GM23338 (cell line): ENCODE data around the gene LGALS8. TPM values are rescaled to one million over a fixed set of nuclear protein-coding genes. Genes with fewer than 3 reads are reported as not detected.

Experiments
- ATAC-seq: fragments of 200-7000 bp; cut with Tn5 transposase; 3 replicates; pipeline ENCODE4 v1.9.1; 2020
- DNase-seq: peaks from one replicate; pipeline ENCODE4 v3.0.0-alpha.2; 2015; ENCODE audit warnings: low spot score
- H2AFZ ChIP-seq: fragments of 200-600 bp; sonication (generic); 2 replicates; pipeline ENCODE4 v1.8.0; 2016; ENCODE audit warnings: antibody characterized with exemption, mild to moderate bottlenecking, moderate library complexity
- H3F3A ChIP-seq: fragments of 200-600 bp; sonication (generic); replicated peaks from 2 replicates; pipeline ENCODE4 v1.8.0; 2017; ENCODE audit warnings: antibody characterized with exemption, mixed run types, low read depth
- H3K27ac ChIP-seq: fragments of 200-600 bp; sonication (generic); 2 replicates; pipeline ENCODE4 v1.6.1; 2016; ENCODE audit warnings: low read depth
- H3K27me3 ChIP-seq: fragments of 200-600 bp; sonication (generic); 2 replicates; pipeline ENCODE4 v1.8.0; 2016; ENCODE audit warnings: mild to moderate bottlenecking, mixed run types, moderate library complexity; ENCODE audit not compliant: insufficient read depth
- H3K36me3 ChIP-seq: fragments of 200-600 bp; sonication (generic); 2 replicates; pipeline ENCODE4 v1.8.0; 2016; ENCODE audit warnings: mild to moderate bottlenecking; ENCODE audit not compliant: insufficient read depth
- H3K4me1 ChIP-seq: fragments of 200-600 bp; sonication (generic); 2 replicates; pipeline ENCODE4 v1.8.0; 2016; ENCODE audit warnings: mild to moderate bottlenecking, moderate library complexity; ENCODE audit not compliant: insufficient read depth
- H3K4me2 ChIP-seq: fragments of 200-600 bp; sonication (generic); 2 replicates; pipeline ENCODE4 v1.7.1; 2017; ENCODE audit warnings: mixed run types
- H3K4me3 ChIP-seq: fragments of 200-600 bp; sonication (generic); 2 replicates; pipeline ENCODE4 v1.6.1; 2016; ENCODE audit warnings: mixed run types
- H3K79me2 ChIP-seq: fragments of 200-600 bp; sonication (generic); replicated peaks from 2 replicates; pipeline ENCODE4 v1.8.0; 2017; ENCODE audit warnings: mild to moderate bottlenecking; ENCODE audit not compliant: insufficient read depth
- H3K9me2 ChIP-seq: fragments of 200-600 bp; sonication (generic); 2 replicates; pipeline ENCODE4 v1.8.0; 2017; ENCODE audit not compliant: insufficient read depth
- H4K20me1 ChIP-seq: fragments of 200-600 bp; sonication (generic); replicated peaks from 2 replicates; pipeline ENCODE4 v1.8.0; 2017; ENCODE audit warnings: mild to moderate bottlenecking; ENCODE audit not compliant: insufficient read depth
- H3K27ac Mint-ChIP-seq: 2 replicates; pipeline ENCODE4 v1.8.0; 2020; ENCODE audit warnings: inconsistent platforms, mild to moderate bottlenecking, moderate library complexity, mixed read lengths
- H3K27me3 Mint-ChIP-seq: 3 replicates; pipeline ENCODE4 v1.8.0; 2022; ENCODE audit warnings: low read depth, mild to moderate bottlenecking, moderate library complexity, mixed read lengths, inconsistent platforms; ENCODE audit not compliant: insufficient read depth, poor library complexity
- H3K36me3 Mint-ChIP-seq: 3 replicates; pipeline ENCODE4 v1.8.0; 2021; ENCODE audit warnings: low read depth, mild to moderate bottlenecking, inconsistent platforms, moderate library complexity, mixed read lengths
- H3K4me1 Mint-ChIP-seq: 3 replicates; pipeline ENCODE4 v1.8.0; 2020; ENCODE audit warnings: mild to moderate bottlenecking, inconsistent platforms, mixed read lengths
- H3K4me3 Mint-ChIP-seq: 3 replicates; pipeline ENCODE4 v1.8.0; 2021; ENCODE audit warnings: moderate library complexity, mild to moderate bottlenecking, inconsistent platforms, mixed read lengths
- H3K9me3 Mint-ChIP-seq: 3 replicates; pipeline ENCODE4 v1.8.0; 2020; ENCODE audit warnings: moderate library complexity, mild to moderate bottlenecking, inconsistent platforms, mixed read lengths
- CREB1 ChIP-seq: fragments of 250-450 bp; sonication (Bioruptor Pico); IDR thresholded peaks from 2 replicates; pipeline ENCODE4 v1.5.0; 2020; ENCODE audit warnings: low read depth, mild to moderate bottlenecking, moderate library complexity
- EZH2 ChIP-seq: fragments of 200-600 bp; sonication (generic); IDR thresholded peaks from one replicate; pipeline ENCODE4 v1.8.0; 2017; ENCODE audit warnings: antibody characterized with exemption, mild to moderate bottlenecking, low read depth; ENCODE audit not compliant: unreplicated experiment
- EZH2phosphoT487 ChIP-seq: fragments of 200-600 bp; sonication (generic); IDR thresholded peaks from one replicate; pipeline ENCODE4 v1.8.1; 2018; ENCODE audit warnings: antibody characterized with exemption; ENCODE audit not compliant: unreplicated experiment
- JUNB ChIP-seq: IDR thresholded peaks from one replicate; pipeline ENCODE4 v1.6.1; 2016; ENCODE audit warnings: antibody characterized with exemption; ENCODE audit not compliant: unreplicated experiment
- NANOG ChIP-seq: IDR thresholded peaks from 2 replicates; pipeline ENCODE4 v1.6.1; 2016; ENCODE audit warnings: antibody characterized with exemption, borderline replicate concordance
- POLR2AphosphoS5 ChIP-seq: IDR thresholded peaks from 2 replicates; pipeline ENCODE4 v1.6.1; 2016; ENCODE audit warnings: antibody characterized with exemption, low read depth
- STAT1 ChIP-seq: IDR thresholded peaks from one replicate; pipeline ENCODE4 v1.6.1; 2016; ENCODE audit warnings: antibody characterized with exemption; ENCODE audit not compliant: unreplicated experiment
- ZNF114 ChIP-seq: fragments of 250-450 bp; sonication (Bioruptor Pico); IDR thresholded peaks from 2 replicates; pipeline ENCODE4 v1.5.0; 2020; ENCODE audit warnings: mild to moderate bottlenecking, moderate library complexity
- ZNF331 ChIP-seq: fragments of 250-450 bp; sonication (Bioruptor Pico); IDR thresholded peaks from 2 replicates; pipeline ENCODE4 v1.5.0; 2020; ENCODE audit warnings: low read depth, mild to moderate bottlenecking, moderate library complexity
- polyA plus RNA-seq: library from polyadenylated mRNA; unstranded; fragments of >200 nt; fragmentation: Nextera tagmentation; extraction: Ambion mirVana; gene quantifications from 2 replicates; pipeline ENCODE4 v1.2.1, GENCODE V29; 2016
- total RNA-seq: library from RNA; depleted of rRNA; stranded (reverse); fragments of >200 nt; shearing (Covaris generic); gene quantifications from 2 replicates; pipeline ENCODE4 v1.2.3, GENCODE V29; 2014
- TF ChIP-seq, protein P1 (sequence below): fragments of 250-450 bp; sonication (Bioruptor Pico); IDR thresholded peaks from 2 replicates; pipeline ENCODE4 v1.5.0; 2020; ENCODE audit warnings: mild to moderate bottlenecking, moderate library complexity
- TF ChIP-seq, protein P2 (sequence below), 2 experiments: fragments of 200-600 bp in 1 of 2; sonication (generic) in 1 of 2; conservative IDR thresholded peaks; 2 replicates each; pipeline versions ENCODE4 v1.5.1 to v1.6.1; 2016 to 2017; ENCODE audit warnings: antibody characterized with exemption in 2 of 2, low read depth in 2 of 2, mild to moderate bottlenecking in 2 of 2, moderate library complexity in 1 of 2
- TF ChIP-seq, protein P3 (sequence below): IDR thresholded peaks from one replicate; pipeline ENCODE4 v1.6.1; 2018; ENCODE audit warnings: antibody characterized with exemption; ENCODE audit not compliant: unreplicated experiment
- TF ChIP-seq, protein P4 (sequence below): IDR thresholded peaks from 2 replicates; pipeline ENCODE4 v1.6.1; 2016; ENCODE audit warnings: antibody characterized with exemption

LGALS8 gene
- total and polyA plus RNA-seq, 2 experiments from 2014 or later = 10.1 to 11.5 TPM

DNA sequence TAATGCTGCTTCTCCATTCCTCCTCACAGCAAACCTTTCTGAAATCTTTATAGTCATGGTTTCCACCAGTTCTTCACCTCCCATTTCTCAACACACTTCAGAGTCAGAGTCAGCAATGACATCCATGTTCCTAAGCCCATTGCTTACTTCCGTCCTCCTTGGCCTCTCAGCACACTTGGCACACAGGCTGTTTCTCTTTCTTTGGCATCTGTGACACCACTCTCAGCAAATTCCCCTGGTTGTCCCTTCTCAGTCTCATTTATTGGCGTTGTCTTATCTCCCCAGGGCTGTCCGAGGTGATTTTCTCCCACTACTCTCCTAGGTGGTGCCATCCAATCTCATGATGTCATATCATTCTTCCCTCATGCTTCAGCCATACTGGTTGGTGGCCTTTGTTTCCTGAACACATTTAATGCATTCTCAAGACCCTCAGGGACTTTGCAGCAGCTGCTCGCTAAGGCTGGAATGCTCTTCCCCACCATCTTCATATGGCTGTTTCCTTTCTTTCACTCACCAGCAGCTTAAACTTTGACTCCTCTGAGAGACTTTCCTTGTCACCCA lies 3.3 kb upstream of the LGALS8 start:
- Mint-ChIP-seq H3K36me3 (no peaks in the 10 kb centered on the region), H3K27me3 (peaks cover 12% of the 10 kb centered on the region), H3K4me3 (no peak overlapping the region), H3K27ac (no peak overlapping the region), H3K9me3 (no peaks in the 10 kb centered on the region), H3K4me1 (peaks cover 15% of the 10 kb centered on the region)
- Histone ChIP-seq H4K20me1 (no peaks in the 10 kb centered on the region), H3K4me2 (no peak overlapping the region), H3K4me1 (peaks cover 18% of the 10 kb centered on the region), H3K27me3 (peaks cover 33% of the 10 kb centered on the region), H3K79me2 (no peaks in the 10 kb centered on the region), H3K4me3 (no peak overlapping the region), H3K36me3 (no peaks in the 10 kb centered on the region; the same call in 1 of the 2 replicates), H3K9me2 (no peaks in the 10 kb centered on the region), H3K27ac (no peak overlapping the region), H3F3A (no peaks in the 10 kb centered on the region), H2AFZ (no peak overlapping the region)
- no peak for ATAC-seq
- TF ChIP-seq, protein P1, sequence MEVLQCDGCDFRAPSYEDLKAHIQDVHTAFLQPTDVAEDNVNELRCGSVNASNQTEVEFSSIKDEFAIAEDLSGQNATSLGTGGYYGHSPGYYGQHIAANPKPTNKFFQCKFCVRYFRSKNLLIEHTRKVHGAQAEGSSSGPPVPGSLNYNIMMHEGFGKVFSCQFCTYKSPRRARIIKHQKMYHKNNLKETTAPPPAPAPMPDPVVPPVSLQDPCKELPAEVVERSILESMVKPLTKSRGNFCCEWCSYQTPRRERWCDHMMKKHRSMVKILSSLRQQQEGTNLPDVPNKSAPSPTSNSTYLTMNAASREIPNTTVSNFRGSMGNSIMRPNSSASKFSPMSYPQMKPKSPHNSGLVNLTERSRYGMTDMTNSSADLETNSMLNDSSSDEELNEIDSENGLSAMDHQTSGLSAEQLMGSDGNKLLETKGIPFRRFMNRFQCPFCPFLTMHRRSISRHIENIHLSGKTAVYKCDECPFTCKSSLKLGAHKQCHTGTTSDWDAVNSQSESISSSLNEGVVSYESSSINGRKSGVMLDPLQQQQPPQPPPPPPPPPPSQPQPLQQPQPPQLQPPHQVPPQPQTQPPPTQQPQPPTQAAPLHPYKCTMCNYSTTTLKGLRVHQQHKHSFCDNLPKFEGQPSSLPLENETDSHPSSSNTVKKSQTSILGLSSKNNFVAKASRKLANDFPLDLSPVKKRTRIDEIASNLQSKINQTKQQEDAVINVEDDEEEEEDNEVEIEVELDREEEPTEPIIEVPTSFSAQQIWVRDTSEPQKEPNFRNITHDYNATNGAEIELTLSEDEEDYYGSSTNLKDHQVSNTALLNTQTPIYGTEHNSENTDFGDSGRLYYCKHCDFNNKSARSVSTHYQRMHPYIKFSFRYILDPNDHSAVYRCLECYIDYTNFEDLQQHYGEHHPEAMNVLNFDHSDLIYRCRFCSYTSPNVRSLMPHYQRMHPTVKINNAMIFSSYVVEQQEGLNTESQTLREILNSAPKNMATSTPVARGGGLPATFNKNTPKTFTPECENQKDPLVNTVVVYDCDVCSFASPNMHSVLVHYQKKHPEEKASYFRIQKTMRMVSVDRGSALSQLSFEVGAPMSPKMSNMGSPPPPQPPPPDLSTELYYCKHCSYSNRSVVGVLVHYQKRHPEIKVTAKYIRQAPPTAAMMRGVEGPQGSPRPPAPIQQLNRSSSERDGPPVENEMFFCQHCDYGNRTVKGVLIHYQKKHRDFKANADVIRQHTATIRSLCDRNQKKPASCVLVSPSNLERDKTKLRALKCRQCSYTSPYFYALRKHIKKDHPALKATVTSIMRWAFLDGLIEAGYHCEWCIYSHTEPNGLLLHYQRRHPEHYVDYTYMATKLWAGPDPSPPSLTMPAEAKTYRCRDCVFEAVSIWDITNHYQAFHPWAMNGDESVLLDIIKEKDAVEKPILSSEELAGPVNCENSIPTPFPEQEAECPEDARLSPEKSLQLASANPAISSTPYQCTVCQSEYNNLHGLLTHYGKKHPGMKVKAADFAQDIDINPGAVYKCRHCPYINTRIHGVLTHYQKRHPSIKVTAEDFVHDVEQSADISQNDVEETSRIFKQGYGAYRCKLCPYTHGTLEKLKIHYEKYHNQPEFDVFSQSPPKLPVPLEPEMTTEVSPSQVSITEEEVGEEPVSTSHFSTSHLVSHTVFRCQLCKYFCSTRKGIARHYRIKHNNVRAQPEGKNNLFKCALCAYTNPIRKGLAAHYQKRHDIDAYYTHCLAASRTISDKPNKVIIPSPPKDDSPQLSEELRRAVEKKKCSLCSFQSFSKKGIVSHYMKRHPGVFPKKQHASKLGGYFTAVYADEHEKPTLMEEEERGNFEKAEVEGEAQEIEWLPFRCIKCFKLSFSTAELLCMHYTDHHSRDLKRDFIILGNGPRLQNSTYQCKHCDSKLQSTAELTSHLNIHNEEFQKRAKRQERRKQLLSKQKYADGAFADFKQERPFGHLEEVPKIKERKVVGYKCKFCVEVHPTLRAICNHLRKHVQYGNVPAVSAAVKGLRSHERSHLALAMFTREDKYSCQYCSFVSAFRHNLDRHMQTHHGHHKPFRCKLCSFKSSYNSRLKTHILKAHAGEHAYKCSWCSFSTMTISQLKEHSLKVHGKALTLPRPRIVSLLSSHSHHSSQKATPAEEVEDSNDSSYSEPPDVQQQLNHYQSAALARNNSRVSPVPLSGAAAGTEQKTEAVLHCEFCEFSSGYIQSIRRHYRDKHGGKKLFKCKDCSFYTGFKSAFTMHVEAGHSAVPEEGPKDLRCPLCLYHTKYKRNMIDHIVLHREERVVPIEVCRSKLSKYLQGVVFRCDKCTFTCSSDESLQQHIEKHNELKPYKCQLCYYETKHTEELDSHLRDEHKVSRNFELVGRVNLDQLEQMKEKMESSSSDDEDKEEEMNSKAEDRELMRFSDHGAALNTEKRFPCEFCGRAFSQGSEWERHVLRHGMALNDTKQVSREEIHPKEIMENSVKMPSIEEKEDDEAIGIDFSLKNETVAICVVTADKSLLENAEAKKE (CRISPR knock-in tag) = no peak
- TF ChIP-seq, protein P2, sequence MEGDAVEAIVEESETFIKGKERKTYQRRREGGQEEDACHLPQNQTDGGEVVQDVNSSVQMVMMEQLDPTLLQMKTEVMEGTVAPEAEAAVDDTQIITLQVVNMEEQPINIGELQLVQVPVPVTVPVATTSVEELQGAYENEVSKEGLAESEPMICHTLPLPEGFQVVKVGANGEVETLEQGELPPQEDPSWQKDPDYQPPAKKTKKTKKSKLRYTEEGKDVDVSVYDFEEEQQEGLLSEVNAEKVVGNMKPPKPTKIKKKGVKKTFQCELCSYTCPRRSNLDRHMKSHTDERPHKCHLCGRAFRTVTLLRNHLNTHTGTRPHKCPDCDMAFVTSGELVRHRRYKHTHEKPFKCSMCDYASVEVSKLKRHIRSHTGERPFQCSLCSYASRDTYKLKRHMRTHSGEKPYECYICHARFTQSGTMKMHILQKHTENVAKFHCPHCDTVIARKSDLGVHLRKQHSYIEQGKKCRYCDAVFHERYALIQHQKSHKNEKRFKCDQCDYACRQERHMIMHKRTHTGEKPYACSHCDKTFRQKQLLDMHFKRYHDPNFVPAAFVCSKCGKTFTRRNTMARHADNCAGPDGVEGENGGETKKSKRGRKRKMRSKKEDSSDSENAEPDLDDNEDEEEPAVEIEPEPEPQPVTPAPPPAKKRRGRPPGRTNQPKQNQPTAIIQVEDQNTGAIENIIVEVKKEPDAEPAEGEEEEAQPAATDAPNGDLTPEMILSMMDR (conservative IDR thresholded peaks at IDR 0.05; ENCODE audit: low read depth in 2 of 2) = no peak
- TF ChIP-seq, protein P3, sequence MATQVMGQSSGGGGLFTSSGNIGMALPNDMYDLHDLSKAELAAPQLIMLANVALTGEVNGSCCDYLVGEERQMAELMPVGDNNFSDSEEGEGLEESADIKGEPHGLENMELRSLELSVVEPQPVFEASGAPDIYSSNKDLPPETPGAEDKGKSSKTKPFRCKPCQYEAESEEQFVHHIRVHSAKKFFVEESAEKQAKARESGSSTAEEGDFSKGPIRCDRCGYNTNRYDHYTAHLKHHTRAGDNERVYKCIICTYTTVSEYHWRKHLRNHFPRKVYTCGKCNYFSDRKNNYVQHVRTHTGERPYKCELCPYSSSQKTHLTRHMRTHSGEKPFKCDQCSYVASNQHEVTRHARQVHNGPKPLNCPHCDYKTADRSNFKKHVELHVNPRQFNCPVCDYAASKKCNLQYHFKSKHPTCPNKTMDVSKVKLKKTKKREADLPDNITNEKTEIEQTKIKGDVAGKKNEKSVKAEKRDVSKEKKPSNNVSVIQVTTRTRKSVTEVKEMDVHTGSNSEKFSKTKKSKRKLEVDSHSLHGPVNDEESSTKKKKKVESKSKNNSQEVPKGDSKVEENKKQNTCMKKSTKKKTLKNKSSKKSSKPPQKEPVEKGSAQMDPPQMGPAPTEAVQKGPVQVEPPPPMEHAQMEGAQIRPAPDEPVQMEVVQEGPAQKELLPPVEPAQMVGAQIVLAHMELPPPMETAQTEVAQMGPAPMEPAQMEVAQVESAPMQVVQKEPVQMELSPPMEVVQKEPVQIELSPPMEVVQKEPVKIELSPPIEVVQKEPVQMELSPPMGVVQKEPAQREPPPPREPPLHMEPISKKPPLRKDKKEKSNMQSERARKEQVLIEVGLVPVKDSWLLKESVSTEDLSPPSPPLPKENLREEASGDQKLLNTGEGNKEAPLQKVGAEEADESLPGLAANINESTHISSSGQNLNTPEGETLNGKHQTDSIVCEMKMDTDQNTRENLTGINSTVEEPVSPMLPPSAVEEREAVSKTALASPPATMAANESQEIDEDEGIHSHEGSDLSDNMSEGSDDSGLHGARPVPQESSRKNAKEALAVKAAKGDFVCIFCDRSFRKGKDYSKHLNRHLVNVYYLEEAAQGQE = no peak
- TF ChIP-seq ZNF331 (CRISPR knock-in tag) = no peak
- TF ChIP-seq EZH2phosphoT487 = no peak
- TF ChIP-seq, protein P4, sequence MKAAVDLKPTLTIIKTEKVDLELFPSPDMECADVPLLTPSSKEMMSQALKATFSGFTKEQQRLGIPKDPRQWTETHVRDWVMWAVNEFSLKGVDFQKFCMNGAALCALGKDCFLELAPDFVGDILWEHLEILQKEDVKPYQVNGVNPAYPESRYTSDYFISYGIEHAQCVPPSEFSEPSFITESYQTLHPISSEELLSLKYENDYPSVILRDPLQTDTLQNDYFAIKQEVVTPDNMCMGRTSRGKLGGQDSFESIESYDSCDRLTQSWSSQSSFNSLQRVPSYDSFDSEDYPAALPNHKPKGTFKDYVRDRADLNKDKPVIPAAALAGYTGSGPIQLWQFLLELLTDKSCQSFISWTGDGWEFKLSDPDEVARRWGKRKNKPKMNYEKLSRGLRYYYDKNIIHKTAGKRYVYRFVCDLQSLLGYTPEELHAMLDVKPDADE = no peak
- TF ChIP-seq STAT1 = no peak
- no peak for TF ChIP-seq CREB1 (CRISPR knock-in tag)
- no peak for TF ChIP-seq ZNF114 (CRISPR knock-in tag)
- no peak for TF ChIP-seq NANOG
- no peak for TF ChIP-seq JUNB
- TF ChIP-seq POLR2AphosphoS5 = no peak
- TF ChIP-seq EZH2 = no peak
- DNase-seq = no peak
